ENCODE measurements around the gene DTNBP1. TPM values are rescaled to one million over a fixed set of nuclear protein-coding genes. Genes with fewer than 3 reads are reported as not detected.
"Not testable (repeated sequence)": the region's sequence is repeated elsewhere in the genome, so short reads cannot be mapped to it uniquely, and the experiment has no call there.

DTNBP1 gene
- total RNA-seq, 3 donors from 2014 or later = 14.6 to 22.0 (median 19.5) TPM

- TF ChIP-seq POLR2A (IDR thresholded peaks at IDR 0.05) (no peak), POLR2AphosphoS5 (IDR thresholded peaks at IDR 0.05) (no peak)
- intact Hi-C loops (cut with DNase I; ENCODE audit: low total_unique reads) = no loop called here
- Histone ChIP-seq H3K27ac (no peak overlapping the region), H3K4me3 (no peak overlapping the region), H3K4me1 (no peaks in the 10 kb centered on the region), H3K27me3 (no peaks in the 10 kb centered on the region), H3K9me3 (no peaks in the 10 kb centered on the region), H3K36me3 (no peaks in the 10 kb centered on the region)
- DNase-seq (ENCODE audit: low spot score in 2 of 2) = no peak
Observed at GRCh38 chr6:15550546-15551123, 112.2 kb downstream of the DTNBP1 start.

DNA sequence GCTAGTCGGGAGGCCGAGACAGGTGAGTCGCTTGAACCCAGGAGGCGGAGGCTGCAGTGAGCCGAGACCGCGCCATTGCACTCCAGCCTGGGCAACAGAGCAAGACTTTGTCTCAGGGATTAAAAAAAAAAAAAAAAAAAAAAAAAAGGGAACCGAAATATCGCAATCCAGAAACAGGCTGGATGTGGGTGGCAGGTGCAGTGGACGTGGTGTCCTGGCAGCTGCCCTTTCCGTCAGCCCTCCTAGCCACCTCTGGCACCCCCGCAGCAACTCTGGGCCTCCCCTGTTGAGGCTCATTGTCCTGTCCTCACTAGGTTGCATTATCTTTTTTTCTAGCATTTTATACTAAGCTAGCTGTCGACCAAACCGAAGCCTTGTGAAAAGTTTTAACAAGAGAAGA, 113.5 kb downstream of the DTNBP1 start:
- no peak for TF ChIP-seq POLR2AphosphoS5 (IDR thresholded peaks at IDR 0.05)
- TF ChIP-seq POLR2A (IDR thresholded peaks at IDR 0.05) = no peak
- TF ChIP-seq, protein P1, sequence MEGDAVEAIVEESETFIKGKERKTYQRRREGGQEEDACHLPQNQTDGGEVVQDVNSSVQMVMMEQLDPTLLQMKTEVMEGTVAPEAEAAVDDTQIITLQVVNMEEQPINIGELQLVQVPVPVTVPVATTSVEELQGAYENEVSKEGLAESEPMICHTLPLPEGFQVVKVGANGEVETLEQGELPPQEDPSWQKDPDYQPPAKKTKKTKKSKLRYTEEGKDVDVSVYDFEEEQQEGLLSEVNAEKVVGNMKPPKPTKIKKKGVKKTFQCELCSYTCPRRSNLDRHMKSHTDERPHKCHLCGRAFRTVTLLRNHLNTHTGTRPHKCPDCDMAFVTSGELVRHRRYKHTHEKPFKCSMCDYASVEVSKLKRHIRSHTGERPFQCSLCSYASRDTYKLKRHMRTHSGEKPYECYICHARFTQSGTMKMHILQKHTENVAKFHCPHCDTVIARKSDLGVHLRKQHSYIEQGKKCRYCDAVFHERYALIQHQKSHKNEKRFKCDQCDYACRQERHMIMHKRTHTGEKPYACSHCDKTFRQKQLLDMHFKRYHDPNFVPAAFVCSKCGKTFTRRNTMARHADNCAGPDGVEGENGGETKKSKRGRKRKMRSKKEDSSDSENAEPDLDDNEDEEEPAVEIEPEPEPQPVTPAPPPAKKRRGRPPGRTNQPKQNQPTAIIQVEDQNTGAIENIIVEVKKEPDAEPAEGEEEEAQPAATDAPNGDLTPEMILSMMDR (IDR thresholded peaks at IDR 0.05) = no peak
- no peak overlapping the region for H3K4me3 ChIP-seq
- H3K9me3 ChIP-seq = no peaks in the 10 kb centered on the region
- no peaks in the 10 kb centered on the region for H3K36me3 ChIP-seq
- no peak for DNase-seq (ENCODE audit: low spot score in 2 of 2)
- intact Hi-C loops (cut with DNase I; ENCODE audit: low total_unique reads) = no loop called here
- H3K27me3 ChIP-seq = no peaks in the 10 kb centered on the region
- H3K4me1 ChIP-seq = no peaks in the 10 kb centered on the region
- no peak overlapping the region for H3K27ac ChIP-seq

DNA sequence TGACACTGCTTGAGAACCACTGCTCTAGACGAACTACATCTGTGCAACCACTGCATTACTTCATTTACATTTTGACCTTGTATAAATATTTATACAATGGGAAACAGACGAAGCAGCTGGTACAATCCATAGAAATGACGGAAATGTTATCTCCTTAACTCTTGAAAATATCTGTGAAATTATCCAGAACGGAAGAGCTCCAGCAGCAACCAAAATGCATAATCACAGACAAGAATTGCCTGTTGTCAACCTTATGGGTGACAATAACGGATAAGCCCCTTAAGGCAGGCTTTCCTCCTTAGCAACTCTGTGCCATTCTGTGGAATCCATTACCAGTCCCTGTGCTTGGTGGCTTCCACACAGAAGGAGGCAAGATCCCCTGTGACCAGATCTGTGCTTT, 115.4 kb downstream of the DTNBP1 start:
- H3K9me3 ChIP-seq = no peaks in the 10 kb centered on the region
- intact Hi-C loops (cut with DNase I; ENCODE audit: low total_unique reads) = no loop called here

DNA sequence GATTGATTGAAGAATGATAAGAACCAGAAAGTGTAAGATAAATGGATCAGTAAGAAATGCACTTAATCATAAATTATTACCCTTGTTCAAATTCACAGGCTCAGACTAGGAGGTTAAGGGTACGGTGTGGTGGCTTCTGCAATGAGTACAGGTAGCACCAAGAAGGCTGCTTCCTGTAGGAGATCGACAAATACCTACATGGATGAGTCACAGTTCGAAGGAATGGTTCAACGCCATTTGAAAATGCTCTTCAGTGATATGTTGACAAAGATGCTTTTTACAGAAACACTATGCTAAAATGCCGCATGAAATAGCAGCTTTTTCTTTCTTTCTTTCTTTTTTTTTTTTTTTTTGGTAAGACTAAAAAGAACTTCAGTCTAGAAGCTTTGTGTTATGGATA, 116.2 kb downstream of the DTNBP1 start:
- TF ChIP-seq POLR2A (IDR thresholded peaks at IDR 0.05) (no peak), POLR2AphosphoS5 (IDR thresholded peaks at IDR 0.05) (no peak)
- TF ChIP-seq, protein P1 (IDR thresholded peaks at IDR 0.05) = no peak
- H3K27ac ChIP-seq = no peak overlapping the region
- no peaks in the 10 kb centered on the region for H3K9me3 ChIP-seq
- intact Hi-C loops (cut with DNase I; ENCODE audit: low total_unique reads) = no loop called here
- H3K4me1 ChIP-seq = no peaks in the 10 kb centered on the region
- no peak overlapping the region for H3K4me3 ChIP-seq
- H3K36me3 ChIP-seq = no peaks in the 10 kb centered on the region
- no peak for DNase-seq (ENCODE audit: low spot score in 2 of 2)
- no peaks in the 10 kb centered on the region for H3K27me3 ChIP-seq

More for the DNA sequence above, 115.4 kb downstream of the DTNBP1 start:
- H3K4me3 ChIP-seq = no peak overlapping the region
- H3K36me3 ChIP-seq = no peaks in the 10 kb centered on the region
- TF ChIP-seq POLR2A (IDR thresholded peaks at IDR 0.05) = no peak
- no peak for DNase-seq (ENCODE audit: low spot score in 2 of 2)
- no peaks in the 10 kb centered on the region for H3K4me1 ChIP-seq
- no peak overlapping the region for H3K27ac ChIP-seq
- no peaks in the 10 kb centered on the region for H3K27me3 ChIP-seq

DNA sequence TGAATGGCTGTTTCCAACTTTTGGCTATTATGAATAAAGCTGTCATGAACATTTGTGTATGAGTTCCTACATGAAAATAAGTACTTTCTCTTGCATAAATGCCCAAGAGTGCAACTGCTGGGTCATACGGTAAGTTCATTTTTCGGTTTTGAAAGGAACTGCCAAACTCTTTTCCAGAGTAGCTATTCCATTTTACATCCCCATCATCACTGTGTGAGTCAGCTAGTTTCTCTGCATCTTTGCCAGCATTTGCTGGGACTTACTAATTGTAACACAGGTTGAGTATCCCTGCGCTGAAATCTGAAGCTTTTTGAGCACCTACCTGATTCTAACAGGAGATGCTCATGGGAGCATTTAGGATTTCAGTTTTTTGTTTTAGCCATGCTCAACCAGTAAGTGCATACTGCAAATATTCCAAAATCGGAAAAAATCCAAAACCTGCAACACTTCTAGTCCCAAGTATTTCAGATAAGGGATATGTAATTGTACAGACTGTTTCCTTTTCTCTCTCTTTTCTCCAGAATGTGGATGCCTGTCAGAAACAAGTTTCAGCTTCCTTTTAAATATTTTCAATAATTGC, 118.4 kb downstream of the DTNBP1 start:
- no peak for TF ChIP-seq POLR2AphosphoS5 (IDR thresholded peaks at IDR 0.05)
- no peak for TF ChIP-seq POLR2A (IDR thresholded peaks at IDR 0.05)
- TF ChIP-seq, protein P1 (IDR thresholded peaks at IDR 0.05) = no peak
- Histone ChIP-seq H3K4me3 (no peak overlapping the region), H3K9me3 (no peaks in the 10 kb centered on the region), H3K36me3 (no peaks in the 10 kb centered on the region), H3K27me3 (no peaks in the 10 kb centered on the region), H3K4me1 (no peaks in the 10 kb centered on the region), H3K27ac (no peak overlapping the region)
- DNase-seq (ENCODE audit: low spot score in 2 of 2) = no peak
- intact Hi-C loops (cut with DNase I; ENCODE audit: low total_unique reads) = no loop called here

GRCh38 chr6:15543332-15543917, 119.4 kb downstream of the DTNBP1 start:
- H3K27ac ChIP-seq; H3K27me3 ChIP-seq; H3K36me3 ChIP-seq; H3K9me3 ChIP-seq; intact Hi-C loops (cut with DNase I; ENCODE audit: low total_unique reads); H3K4me3 ChIP-seq; H3K4me1 ChIP-seq; DNase-seq (ENCODE audit: low spot score in 2 of 2): not testable (repeated sequence)

All from breast epithelium (tissue), 4 donors.